ENCODE measurements around the gene ARPP21.

ARPP21 gene

GRCh38 chr3:35785234-35785888, 146.0 kb downstream of the ARPP21 start:
- in situ Hi-C loops (cut with HindIII; ENCODE audit: low sequenced_read_pairs) = no loop called here
- TF ChIP-seq CTCF (IDR thresholded peaks at IDR 0.05; ENCODE audit: low read depth, low read length) = no peak
- no peak for DNase-seq (ENCODE audit: low read depth, low spot score)
- H3K4me3 ChIP-seq (ENCODE audit: low read depth, low read length) = no peak overlapping the region

- in situ Hi-C loops (cut with HindIII; ENCODE audit: low sequenced_read_pairs) = no loop called here
- no peak for TF ChIP-seq CTCF (IDR thresholded peaks at IDR 0.05; ENCODE audit: low read depth, low read length)
- no peak for DNase-seq (ENCODE audit: low read depth, low spot score)
- no peak overlapping the region for H3K4me3 ChIP-seq (ENCODE audit: low read depth, low read length)
Observed at GRCh38 chr3:35787936-35788335, 148.6 kb downstream of the ARPP21 start.

GRCh38 chr3:35789042-35789831, 149.9 kb downstream of the ARPP21 start:
- H3K4me3 ChIP-seq (ENCODE audit: low read depth, low read length) = no peak overlapping the region
- no peak for DNase-seq (ENCODE audit: low read depth, low spot score)
- TF ChIP-seq CTCF (IDR thresholded peaks at IDR 0.05; ENCODE audit: low read depth, low read length) = no peak
- in situ Hi-C loops (cut with HindIII; ENCODE audit: low sequenced_read_pairs) = no loop called here

- no peak overlapping the region for H3K4me3 ChIP-seq (ENCODE audit: low read depth, low read length)
- no peak for TF ChIP-seq CTCF (IDR thresholded peaks at IDR 0.05; ENCODE audit: low read depth, low read length)
- DNase-seq (ENCODE audit: low read depth, low spot score) = no peak
- in situ Hi-C loops (cut with HindIII; ENCODE audit: low sequenced_read_pairs) = no loop called here
Observed at GRCh38 chr3:35790764-35791163, 151.4 kb downstream of the ARPP21 start.

- in situ Hi-C loops (cut with HindIII; ENCODE audit: low sequenced_read_pairs) = no loop called here
- no peak overlapping the region for H3K4me3 ChIP-seq (ENCODE audit: low read depth, low read length)
- TF ChIP-seq CTCF (IDR thresholded peaks at IDR 0.05; ENCODE audit: low read depth, low read length) = no peak
- no peak for DNase-seq (ENCODE audit: low read depth, low spot score)
Observed at GRCh38 chr3:35793667-35794066, 154.3 kb downstream of the ARPP21 start.

GRCh38 chr3:35800960-35801459, 161.7 kb downstream of the ARPP21 start:
- in situ Hi-C loops (cut with HindIII; ENCODE audit: low sequenced_read_pairs) = no loop called here
- H3K4me3 ChIP-seq (ENCODE audit: low read depth, low read length) = no peak overlapping the region

More at GRCh38 chr3:35800960-35801459, 161.7 kb downstream of the ARPP21 start:
- DNase-seq (ENCODE audit: low read depth, low spot score) = no peak
- TF ChIP-seq CTCF (IDR thresholded peaks at IDR 0.05; ENCODE audit: low read depth, low read length) = no peak

Data from astrocyte of the spinal cord (primary cell).